Immature natural killer cell (primary cell): ENCODE measurements around the gene FAM3C. TPM values are rescaled to one million over a fixed set of nuclear protein-coding genes. Genes with fewer than 3 reads are reported as not detected.
"Not testable (repeated sequence)": the region's sequence is repeated elsewhere in the genome, so short reads cannot be mapped to it uniquely, and the experiment has no call there.

ENCODE experiments used
- DNase-seq, 3 donors: peaks; one replicate each; pipeline ENCODE4 v3.0.0; 2022; ENCODE audit warnings: mixed read lengths in 1 of 3
- H3K27ac Mint-ChIP-seq, 6 donors: one replicate each; pipeline ENCODE4 v1.8.0; 2020; ENCODE audit warnings: mixed read lengths in 6 of 6, mild to moderate bottlenecking in 5 of 6, inconsistent platforms in 4 of 6, moderate library complexity in 3 of 6
- H3K27me3 Mint-ChIP-seq, 3 donors: one replicate each; pipeline ENCODE4 v1.8.0; 2020 to 2021; ENCODE audit warnings: low read depth in 3 of 3, mild to moderate bottlenecking in 3 of 3, mixed read lengths in 3 of 3, moderate library complexity in 3 of 3, inconsistent platforms in 1 of 3
- H3K36me3 Mint-ChIP-seq, 3 donors: one replicate each; pipeline ENCODE4 v1.8.0; 2020; ENCODE audit warnings: mixed read lengths in 3 of 3, inconsistent platforms in 2 of 3, mild to moderate bottlenecking in 2 of 3
- H3K4me1 Mint-ChIP-seq, 2 donors: one replicate each; pipeline ENCODE4 v1.8.0; 2020; ENCODE audit warnings: inconsistent platforms in 2 of 2, mild to moderate bottlenecking in 2 of 2, mixed read lengths in 2 of 2, moderate library complexity in 1 of 2
- H3K4me3 Mint-ChIP-seq, 5 donors: one replicate each; pipeline ENCODE4 v1.8.0; 2020; ENCODE audit warnings: mild to moderate bottlenecking in 5 of 5, mixed read lengths in 5 of 5, inconsistent platforms in 3 of 5, moderate library complexity in 3 of 5
- H3K9me3 Mint-ChIP-seq, 6 donors: one replicate each; pipeline ENCODE4 v1.8.0; 2020; ENCODE audit warnings: mild to moderate bottlenecking in 6 of 6, mixed read lengths in 6 of 6, inconsistent platforms in 4 of 6, moderate library complexity in 3 of 6
- polyA plus RNA-seq, 3 donors: library from polyadenylated mRNA; unstranded; fragments of 300-500 nt; fragmentation: Illumina TruSeq; gene quantifications; one replicate each; pipeline ENCODE4 v1.2.3, GENCODE V29; 2021

FAM3C gene
- polyA plus RNA-seq, 3 donors from 2014 or later = 34.5 to 49.4 (median 48.1) TPM

DNA sequence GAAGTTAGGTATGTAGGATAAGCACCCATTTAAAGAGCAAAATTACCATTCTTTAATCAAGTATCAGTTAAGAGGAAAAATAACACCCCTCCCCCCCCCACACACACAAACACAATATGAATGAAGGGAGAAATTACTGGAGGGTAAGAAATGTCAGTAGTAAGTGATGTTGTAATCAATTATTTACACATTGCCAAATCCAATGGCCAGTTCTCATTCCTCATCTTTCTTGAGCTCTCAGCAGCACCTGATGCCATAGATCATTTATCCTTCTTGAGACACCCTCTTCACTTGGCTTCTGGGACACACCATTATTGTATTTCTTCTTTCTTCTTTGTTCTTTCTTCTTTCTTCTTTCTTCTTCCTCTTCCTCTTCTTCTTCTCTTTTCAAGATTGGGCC, 33.7 kb upstream of the FAM3C start:
- H3K9me3 Mint-ChIP-seq = no peaks in the 10 kb centered on the region
- no peak for DNase-seq
- peaks cover 0 to 4% (median 2%) of the 10 kb centered on the region in 3 donors for H3K27me3 Mint-ChIP-seq
- peaks cover 0 to 4% (median 3%) of the 10 kb centered on the region in 3 donors for H3K36me3 Mint-ChIP-seq
- H3K4me1 Mint-ChIP-seq = no peaks in the 10 kb centered on the region
- H3K4me3 Mint-ChIP-seq = no peak overlapping the region
- no peak overlapping the region for H3K27ac Mint-ChIP-seq

DNA sequence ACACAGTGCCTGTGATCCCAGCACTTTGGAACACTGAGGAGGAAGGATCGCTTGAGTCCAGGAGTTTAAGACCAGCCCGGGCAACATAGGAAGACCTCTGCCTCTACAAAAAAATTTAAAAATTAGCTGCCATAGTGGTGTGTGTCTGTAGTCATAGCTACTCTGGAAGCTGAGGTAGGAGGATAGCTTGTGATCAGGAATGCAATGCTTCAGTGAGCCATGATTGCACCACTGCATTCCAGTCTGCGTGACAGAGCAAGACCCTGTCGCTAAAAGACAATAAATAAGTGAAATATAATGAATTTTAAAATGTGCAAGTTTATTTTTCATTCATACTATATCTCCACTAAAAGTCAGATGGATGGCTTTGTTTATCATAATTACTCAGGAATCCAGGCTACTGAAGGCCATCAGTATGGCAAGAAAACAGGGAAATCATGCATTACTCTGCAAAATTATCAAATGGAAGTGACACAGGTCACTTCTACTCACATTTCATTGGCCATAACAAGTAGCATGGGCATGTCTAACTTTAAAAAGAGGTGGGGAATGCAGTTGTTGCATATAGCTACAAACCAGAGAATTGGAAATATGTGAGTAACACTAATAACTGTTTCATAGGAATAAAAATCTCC, 32.9 kb upstream of the FAM3C start:
- Mint-ChIP-seq H3K9me3 (no peaks in the 10 kb centered on the region), H3K27me3 (peaks cover 0 to 4% (median 2%) of the 10 kb centered on the region in 3 donors), H3K4me1 (no peaks in the 10 kb centered on the region), H3K4me3 (no peak overlapping the region), H3K27ac (no peak overlapping the region), H3K36me3 (peaks cover 0 to 4% (median 3%) of the 10 kb centered on the region in 3 donors)
- DNase-seq = no peak

DNA sequence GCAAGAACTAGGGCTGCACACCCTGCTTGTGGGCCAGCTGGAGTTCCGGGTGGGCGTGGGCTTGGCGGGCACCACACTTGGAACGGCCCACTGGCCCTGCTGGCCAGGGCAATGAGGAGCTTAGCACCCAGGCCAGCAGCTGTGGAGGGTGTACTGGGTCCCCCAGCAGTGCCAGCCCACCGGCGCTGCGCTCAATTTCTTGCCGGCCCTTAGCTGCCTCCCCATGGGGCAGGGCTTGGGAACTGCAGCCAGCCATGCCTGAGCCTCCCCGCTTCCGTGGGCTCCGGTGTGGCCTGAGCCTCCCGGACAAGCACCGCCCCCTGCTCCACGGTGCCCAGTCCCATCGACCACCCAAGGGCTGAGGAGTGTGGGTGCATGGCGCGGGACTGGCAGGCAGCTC, 25.6 kb upstream of the FAM3C start:
- H3K27ac Mint-ChIP-seq, H3K4me3 Mint-ChIP-seq, H3K4me1 Mint-ChIP-seq, H3K27me3 Mint-ChIP-seq, DNase-seq, H3K36me3 Mint-ChIP-seq, H3K9me3 Mint-ChIP-seq: not testable (repeated sequence)

DNA sequence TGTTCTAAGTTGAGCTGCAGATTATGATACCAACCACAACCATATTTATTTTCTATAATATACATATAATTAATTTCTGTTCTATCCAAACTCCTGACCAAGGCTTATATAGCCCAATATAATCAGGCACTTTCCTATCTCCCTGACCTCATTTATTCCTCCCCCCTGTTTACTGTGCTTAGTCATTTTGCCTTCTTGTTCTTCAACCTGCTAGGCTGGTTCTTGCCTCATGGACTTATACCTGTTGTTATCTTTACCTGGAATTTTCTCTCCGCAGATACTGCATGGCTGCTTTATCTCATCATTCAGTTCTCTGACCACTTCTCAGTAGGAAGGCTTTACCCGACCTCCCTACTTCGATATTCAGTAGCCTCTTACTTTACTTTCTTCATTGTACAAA, 24.9 kb upstream of the FAM3C start:
- H3K27me3 Mint-ChIP-seq = peaks cover 0 to 2% (median 0%) of the 10 kb centered on the region in 3 donors
- no peak for DNase-seq
- no peaks in the 10 kb centered on the region for H3K36me3 Mint-ChIP-seq
- no peak overlapping the region for H3K4me3 Mint-ChIP-seq
- H3K27ac Mint-ChIP-seq = no peak overlapping the region
- H3K4me1 Mint-ChIP-seq = no peaks in the 10 kb centered on the region
- no peaks in the 10 kb centered on the region for H3K9me3 Mint-ChIP-seq

DNA sequence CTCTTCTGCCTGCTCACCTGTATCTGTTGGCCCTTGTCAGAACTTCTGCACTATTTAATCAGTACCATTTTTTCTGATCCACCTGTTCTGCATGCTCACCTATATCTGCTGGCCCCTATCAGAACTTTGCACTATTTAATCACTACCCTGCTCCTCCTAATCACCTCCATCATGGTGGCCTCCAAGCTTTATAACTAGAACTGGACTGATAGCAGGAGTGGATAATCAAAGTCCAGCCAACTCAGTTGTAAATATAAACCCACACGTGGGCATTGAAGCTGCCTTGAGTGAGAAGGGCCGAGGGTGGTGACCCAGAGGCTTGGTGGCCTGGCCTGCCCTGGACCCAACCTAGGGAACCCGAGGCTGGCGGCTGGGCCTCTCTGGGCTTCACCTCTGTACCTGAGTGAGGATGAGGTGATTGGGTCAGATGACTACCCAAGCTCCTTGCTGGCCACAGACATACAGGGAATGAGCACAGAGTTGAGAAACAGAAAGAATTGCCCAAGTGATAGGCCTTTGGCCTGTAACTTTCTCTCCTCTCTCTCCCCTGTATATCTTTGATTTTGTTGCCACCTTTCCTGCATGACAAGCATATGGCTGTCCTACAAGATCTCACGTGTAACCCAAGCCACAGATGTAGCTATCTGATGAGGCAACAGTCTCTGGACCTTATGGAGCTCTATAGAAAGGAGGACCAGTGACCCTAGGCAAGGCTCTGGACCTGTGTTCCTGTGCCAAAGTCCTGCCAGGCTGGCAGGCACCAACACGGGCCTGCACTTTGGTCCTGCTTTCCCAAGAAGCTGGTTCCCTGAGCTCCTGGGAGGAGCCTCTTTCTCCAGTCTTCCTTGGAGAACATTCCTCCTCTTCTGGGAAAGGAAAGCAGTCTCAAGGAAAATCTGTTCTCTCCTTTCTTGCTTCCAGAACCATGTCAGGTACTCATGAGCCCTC, 23.4 kb upstream of the FAM3C start:
- H3K4me1 Mint-ChIP-seq = no peaks in the 10 kb centered on the region
- no peaks in the 10 kb centered on the region for H3K9me3 Mint-ChIP-seq
- no peak overlapping the region for H3K4me3 Mint-ChIP-seq
- H3K27me3 Mint-ChIP-seq = peaks cover 0 to 2% (median 1%) of the 10 kb centered on the region in 3 donors
- H3K36me3 Mint-ChIP-seq = no peaks in the 10 kb centered on the region
- DNase-seq = no peak
- no peak overlapping the region for H3K27ac Mint-ChIP-seq

DNA sequence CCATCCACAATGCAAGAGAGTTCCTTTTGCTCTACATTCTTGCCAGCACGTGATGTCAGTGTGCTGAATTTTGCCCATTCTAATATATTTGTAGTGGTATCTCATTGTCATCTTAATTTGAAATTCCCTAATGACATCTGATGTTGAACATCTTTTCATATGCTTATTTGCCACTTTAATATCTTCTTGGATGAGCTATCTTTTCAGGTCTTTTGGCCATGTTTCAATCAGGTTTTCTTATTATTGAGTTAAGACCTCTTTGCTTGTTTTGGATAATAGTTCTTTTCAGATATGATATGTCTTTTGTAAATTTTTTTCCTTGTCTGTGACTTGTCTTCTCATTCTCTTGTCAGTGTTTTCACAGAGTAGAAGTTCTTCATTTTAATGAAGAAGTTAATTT, 20.4 kb upstream of the FAM3C start:
- H3K4me1 Mint-ChIP-seq = no peaks in the 10 kb centered on the region
- H3K4me3 Mint-ChIP-seq = no peak overlapping the region
- peaks cover 3 to 5% (median 3%) of the 10 kb centered on the region in 3 donors for H3K27me3 Mint-ChIP-seq
- no peaks in the 10 kb centered on the region for H3K36me3 Mint-ChIP-seq
- H3K9me3 Mint-ChIP-seq = no peaks in the 10 kb centered on the region
- no peak for DNase-seq
- H3K27ac Mint-ChIP-seq = no peak overlapping the region

DNA sequence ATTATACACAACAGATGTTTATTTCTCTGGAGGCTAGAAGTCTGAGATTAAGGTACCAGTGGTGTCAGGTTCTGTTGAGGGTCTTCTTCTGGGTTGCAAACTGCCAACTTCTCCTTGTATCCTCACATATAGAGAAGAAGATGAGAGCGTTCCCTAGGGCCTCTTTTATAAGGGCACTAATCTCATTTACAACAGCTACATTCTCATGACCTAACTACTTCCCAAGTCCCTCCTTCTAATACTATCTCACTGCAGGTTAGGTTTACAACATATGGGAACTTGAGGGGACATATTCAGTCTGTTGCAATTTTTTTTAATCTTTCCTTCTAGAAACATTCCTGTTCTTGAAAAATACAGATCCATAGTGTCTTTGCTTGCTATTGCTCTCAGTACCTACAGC, 18.3 kb upstream of the FAM3C start:
- H3K27ac Mint-ChIP-seq = no peak overlapping the region
- no peak for DNase-seq
- peaks cover 2 to 6% of the 10 kb centered on the region in 2 donors for H3K4me1 Mint-ChIP-seq

DNA sequence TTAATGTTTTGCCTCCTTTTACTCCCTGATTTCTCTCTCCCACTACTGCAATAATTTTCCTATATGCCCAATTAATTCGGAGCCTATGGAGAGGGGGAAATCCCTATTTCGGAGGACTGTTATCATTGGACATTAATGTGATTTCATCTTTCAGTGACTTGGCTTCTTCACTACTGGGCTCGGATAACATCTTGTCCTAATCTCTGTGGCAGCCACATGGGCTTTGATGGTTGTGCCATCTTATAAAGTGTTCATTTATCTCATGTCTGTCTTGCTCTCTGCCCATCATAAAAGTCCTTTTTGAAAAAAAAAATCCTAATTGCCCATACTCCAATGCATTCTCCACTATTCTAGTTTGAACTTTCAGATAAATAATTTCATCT, 15.5 kb upstream of the FAM3C start:
- H3K27me3 Mint-ChIP-seq = peaks cover 3 to 6% (median 3%) of the 10 kb centered on the region in 3 donors
- H3K9me3 Mint-ChIP-seq = no peaks in the 10 kb centered on the region
- H3K4me1 Mint-ChIP-seq = peaks cover 2 to 6% of the 10 kb centered on the region in 2 donors
- no peak for DNase-seq
- H3K27ac Mint-ChIP-seq = peak overlapping the region in 1 of 6 donors; percentile 27
- H3K36me3 Mint-ChIP-seq = no peaks in the 10 kb centered on the region
- no peak overlapping the region for H3K4me3 Mint-ChIP-seq

More for the DNA sequence above, 18.3 kb upstream of the FAM3C start:
- peaks cover 3 to 5% (median 3%) of the 10 kb centered on the region in 3 donors for H3K27me3 Mint-ChIP-seq
- H3K36me3 Mint-ChIP-seq = no peaks in the 10 kb centered on the region
- H3K4me3 Mint-ChIP-seq = no peak overlapping the region
- H3K9me3 Mint-ChIP-seq = no peaks in the 10 kb centered on the region

DNA sequence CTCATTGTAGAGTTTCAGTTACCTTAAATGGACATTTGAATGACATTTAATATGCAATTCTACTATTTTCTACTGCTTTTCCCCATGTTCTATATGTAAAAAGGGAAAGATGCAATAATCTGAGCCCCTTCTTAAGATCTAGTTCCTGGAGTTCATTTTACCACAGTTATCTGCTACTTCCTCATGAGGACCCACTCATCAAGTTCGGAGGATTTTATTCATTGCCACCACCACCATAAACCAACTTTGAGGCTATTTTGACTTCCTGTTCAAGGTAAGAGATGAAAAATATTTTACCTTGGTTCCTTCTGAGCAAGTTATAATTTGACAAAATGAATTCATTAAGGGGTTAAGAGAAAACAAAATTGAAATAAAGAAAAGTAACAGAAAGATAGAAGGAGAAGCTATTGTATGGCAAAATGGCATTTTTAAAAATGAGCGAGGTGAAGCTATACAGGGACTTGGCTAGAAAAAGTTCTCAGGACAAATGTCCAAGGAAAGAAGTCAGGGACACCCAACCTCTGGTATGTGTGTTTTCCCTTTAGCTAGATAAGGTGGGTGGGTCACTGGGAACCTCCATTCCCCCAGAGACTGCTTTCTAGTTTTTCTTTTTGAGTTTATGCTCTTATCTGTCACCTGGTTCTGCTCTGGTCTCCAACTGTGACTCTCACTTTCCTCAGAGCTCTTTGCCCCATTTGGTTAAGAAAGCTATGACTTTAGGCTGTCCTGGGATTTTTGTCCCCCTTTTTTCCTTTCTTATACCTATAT, 14.9 kb upstream of the FAM3C start:
- Mint-ChIP-seq H3K9me3 (no peaks in the 10 kb centered on the region), H3K4me1 (peaks cover 2 to 6% of the 10 kb centered on the region in 2 donors), H3K27me3 (peaks cover 3 to 6% (median 3%) of the 10 kb centered on the region in 3 donors), H3K27ac (no peak overlapping the region), H3K36me3 (no peaks in the 10 kb centered on the region), H3K4me3 (no peak overlapping the region)
- DNase-seq = no peak

DNA sequence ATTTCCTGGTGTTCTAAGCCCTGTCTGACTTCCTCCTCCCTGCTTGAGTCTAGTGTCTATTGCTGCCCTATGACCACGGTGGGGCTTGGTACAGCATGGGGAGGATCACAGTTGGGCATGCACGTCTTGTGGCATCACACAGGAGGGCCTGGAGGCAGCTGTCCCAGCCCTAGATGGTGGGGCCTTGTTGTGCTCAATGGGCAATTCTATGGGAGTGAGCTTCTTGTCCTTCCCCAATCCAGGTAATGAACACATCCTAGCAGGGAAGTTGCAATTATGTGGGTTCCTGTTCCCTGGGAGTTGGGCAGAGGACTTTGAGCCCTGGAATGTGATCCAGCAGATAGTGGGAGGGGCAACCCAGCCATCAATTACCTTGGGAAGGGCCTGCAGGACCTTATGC, 10.8 kb upstream of the FAM3C start:
- Mint-ChIP-seq H3K36me3 (no peaks in the 10 kb centered on the region), H3K9me3 (no peaks in the 10 kb centered on the region), H3K4me3 (no peak overlapping the region), H3K27ac (no peak overlapping the region), H3K4me1 (peaks cover 2 to 6% of the 10 kb centered on the region in 2 donors), H3K27me3 (peaks cover 2 to 5% (median 2%) of the 10 kb centered on the region in 3 donors)
- DNase-seq = no peak

DNA sequence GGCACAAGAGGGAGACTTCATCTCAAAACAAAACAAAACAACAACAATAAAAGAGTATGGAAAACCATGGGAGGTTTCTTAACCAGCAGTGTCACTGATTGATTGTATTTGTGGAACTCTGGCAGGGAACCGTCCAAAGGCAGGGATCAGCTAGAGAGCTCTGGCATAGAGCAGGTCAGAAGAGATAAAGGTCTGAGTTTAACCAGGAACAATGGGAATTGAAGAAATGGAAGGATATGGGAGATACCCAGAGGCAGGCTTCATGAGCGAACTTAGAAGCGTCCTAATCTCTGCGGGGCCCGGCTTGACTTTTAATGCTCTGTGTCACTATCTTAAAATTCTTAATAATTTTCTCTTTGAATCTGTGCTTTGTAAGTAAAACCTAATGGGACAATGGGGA, 10.4 kb upstream of the FAM3C start:
- no peak overlapping the region for H3K27ac Mint-ChIP-seq
- peaks cover 2 to 6% of the 10 kb centered on the region in 2 donors for H3K4me1 Mint-ChIP-seq
- no peaks in the 10 kb centered on the region for H3K36me3 Mint-ChIP-seq

DNA sequence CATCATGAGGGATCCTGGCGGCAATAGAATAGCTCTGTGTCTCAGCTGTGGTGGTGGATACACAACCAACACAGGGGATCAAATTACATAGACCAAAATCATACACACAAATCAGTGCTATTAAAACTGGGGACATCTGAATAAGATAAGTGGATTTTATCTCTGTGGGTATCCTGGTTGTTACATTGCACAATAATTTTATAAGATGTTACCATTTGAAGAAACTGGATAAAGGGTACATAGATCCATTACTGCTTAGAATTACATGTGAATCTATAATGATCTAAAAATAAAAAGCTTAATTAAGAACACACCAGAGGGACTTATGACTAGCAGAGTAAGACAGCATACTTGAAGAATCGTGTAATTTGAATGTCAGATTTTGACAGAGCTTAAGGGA, 8.2 kb upstream of the FAM3C start:
- H3K4me1 Mint-ChIP-seq = no peaks in the 10 kb centered on the region
- H3K9me3 Mint-ChIP-seq = no peaks in the 10 kb centered on the region
- no peaks in the 10 kb centered on the region for H3K36me3 Mint-ChIP-seq
- no peak for DNase-seq
- H3K27me3 Mint-ChIP-seq = peaks cover 2 to 3% (median 2%) of the 10 kb centered on the region in 3 donors
- no peak overlapping the region for H3K27ac Mint-ChIP-seq
- H3K4me3 Mint-ChIP-seq = no peak overlapping the region

More for the DNA sequence above, 10.4 kb upstream of the FAM3C start:
- Mint-ChIP-seq H3K27me3 (peaks cover 2 to 3% (median 2%) of the 10 kb centered on the region in 3 donors), H3K4me3 (no peak overlapping the region), H3K9me3 (no peaks in the 10 kb centered on the region)
- no peak for DNase-seq

DNA sequence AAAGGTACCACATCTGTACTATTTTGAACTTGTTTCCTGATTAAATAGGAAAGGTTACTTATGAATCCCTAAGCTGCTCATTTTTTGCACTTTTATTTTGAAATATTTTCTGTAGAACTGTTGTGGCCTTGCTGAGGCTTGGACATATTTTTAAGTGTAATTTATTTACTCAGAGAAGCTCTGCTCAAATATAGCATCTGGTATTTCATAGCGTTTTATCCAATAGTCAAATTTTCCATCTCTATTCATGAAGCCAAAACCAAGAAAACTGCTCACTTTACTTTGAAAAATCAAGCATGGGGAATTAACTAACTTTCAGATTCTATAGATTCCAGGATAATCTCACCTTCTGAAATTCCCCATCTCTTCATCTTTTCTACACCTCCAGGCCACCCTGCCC, 6.6 kb upstream of the FAM3C start:
- H3K4me3 Mint-ChIP-seq = no peak overlapping the region
- no peaks in the 10 kb centered on the region for H3K36me3 Mint-ChIP-seq
- H3K27me3 Mint-ChIP-seq = peaks cover 0 to 3% (median 2%) of the 10 kb centered on the region in 3 donors
- DNase-seq = no peak
- no peaks in the 10 kb centered on the region for H3K9me3 Mint-ChIP-seq
- no peaks in the 10 kb centered on the region for H3K4me1 Mint-ChIP-seq
- no peak overlapping the region for H3K27ac Mint-ChIP-seq

DNA sequence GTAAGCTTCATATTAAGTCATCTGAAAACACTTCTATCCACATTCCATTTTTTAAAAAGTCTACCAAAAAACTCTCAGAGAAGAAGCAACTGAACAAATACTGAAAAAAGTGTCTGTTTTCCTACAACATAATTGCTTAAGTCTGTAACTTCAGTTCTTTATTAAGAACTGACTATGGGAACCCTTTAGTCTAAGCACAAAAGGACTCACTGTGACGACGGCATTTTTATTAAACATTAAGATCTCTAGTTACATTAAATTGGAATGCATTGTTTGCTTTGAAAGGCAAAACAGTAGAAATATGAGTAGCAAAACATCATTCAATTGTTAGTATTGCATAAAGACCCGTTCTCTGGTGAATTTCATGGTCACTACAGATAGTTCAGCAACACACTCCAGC, 5.8 kb upstream of the FAM3C start:
- Mint-ChIP-seq H3K9me3 (no peaks in the 10 kb centered on the region), H3K4me3 (no peak overlapping the region), H3K4me1 (peaks cover 0 to 5% of the 10 kb centered on the region in 2 donors), H3K27ac (no peak overlapping the region), H3K36me3 (no peaks in the 10 kb centered on the region), H3K27me3 (peaks cover 0 to 3% (median 2%) of the 10 kb centered on the region in 3 donors)
- no peak for DNase-seq
